GM10248 (cell line): ENCODE measurements around the gene OLR1.

Experiments
- CTCF ChIA-PET: fragments of 300-600 bp; sonication (Branson Sonifier 250); formaldehyde crosslinking; extraction: SDS; loops from one replicate; lab custom pipeline; 2021; ENCODE audit warnings: antibody characterized with exemption; lab: Yijun Ruan, JAX
- POLR2A ChIA-PET: fragments of 350-650 bp; sonication (Branson Sonifier 250); formaldehyde crosslinking; extraction: SDS; loops from one replicate; lab custom pipeline; 2020; ENCODE audit warnings: antibody characterized with exemption; lab: Yijun Ruan, JAX
- DNase-seq: peaks from one replicate; pipeline ENCODE4 v3.0.0; 2012; ENCODE audit errors: extremely low spot score
- CTCF ChIP-seq: IDR thresholded peaks from 2 replicates; pipeline ENCODE4 v1.5.1; 2012; ENCODE audit warnings: mild to moderate bottlenecking, low read depth; ENCODE audit errors: extremely low read depth, missing control alignments, control extremely low read depth

Gene OLR1

DNA sequence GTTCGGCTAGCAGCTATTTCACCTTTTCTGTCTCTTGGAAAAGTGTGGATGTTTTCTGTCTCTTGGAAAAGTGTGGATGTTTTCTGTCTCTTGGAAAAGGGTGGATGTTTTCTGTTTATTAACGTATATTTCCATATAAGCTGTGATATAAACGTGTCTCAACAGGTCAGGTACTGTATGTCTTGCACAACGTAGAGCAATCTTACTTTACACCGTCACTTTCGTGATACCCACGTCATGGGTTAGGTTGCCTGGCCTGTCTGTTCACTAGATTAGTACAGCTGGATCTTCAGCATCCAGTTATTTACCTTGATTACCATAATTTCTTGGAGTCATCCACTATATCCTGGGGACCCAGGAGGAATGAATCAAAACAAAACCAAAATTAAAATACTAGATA is 56.0 kb downstream of the OLR1 start:
- ChIA-PET CTCF (interaction anchor here (1.1 kb wide), 1 partner anchor 73 kb away, joined by 4 read pairs; no protein-coding TSS in a partner anchor), POLR2A (no interaction called here)
- no peak for TF ChIP-seq CTCF
- DNase-seq, result no peak

DNA sequence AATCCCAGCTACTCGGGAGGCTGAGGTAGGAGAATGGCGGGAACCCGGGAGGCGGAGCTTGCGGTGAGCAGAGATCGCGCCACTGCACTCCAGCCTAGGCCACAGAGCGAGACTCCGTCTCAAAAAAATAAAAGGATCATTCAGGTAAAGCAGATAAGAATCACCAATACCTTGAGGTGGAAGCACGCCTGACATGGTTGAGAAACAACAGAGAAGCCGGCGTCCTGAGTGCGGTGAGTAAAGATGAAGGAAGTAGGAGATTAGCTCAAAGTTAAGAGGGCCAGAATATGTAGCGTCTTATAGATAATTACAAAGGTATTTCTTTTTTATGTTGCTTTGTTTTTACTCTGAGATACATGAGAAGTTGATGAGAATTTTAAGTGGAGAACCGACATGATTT is 56.6 kb downstream of the OLR1 start:
- ChIA-PET POLR2A (no interaction called here), CTCF (interaction anchor here (1.1 kb wide), 1 partner anchor 73 kb away, joined by 4 read pairs; no protein-coding TSS in a partner anchor)
- TF ChIP-seq CTCF, result no peak
- no peak for DNase-seq

- CTCF ChIA-PET, result no interaction called here
- DNase-seq, result no peak
- POLR2A ChIA-PET, result no interaction called here
- no peak for TF ChIP-seq CTCF
These were observed 58.0 kb downstream of the OLR1 start for GRCh38 chr12:10113920-10114319.

DNA sequence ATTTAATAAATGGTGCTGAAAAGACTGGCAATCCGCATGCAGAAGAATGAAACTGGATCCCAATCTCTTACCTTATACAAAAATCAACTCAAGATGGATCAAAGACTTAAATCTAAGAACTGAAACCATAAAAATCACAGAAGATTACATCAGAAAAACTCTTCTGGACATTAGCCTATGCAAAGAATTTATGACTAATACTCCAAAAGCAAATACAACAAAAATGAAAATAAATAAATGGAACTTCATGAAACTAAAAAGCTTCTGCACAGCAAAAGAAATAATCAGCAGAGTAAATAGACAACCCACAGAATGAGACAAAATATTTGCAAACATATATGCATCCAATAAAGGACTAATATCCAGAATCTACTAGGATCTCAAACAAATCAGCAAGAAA is 58.9 kb downstream of the OLR1 start:
- no peak for DNase-seq
- ChIA-PET POLR2A (no interaction called here), CTCF (no interaction called here)
- TF ChIP-seq CTCF, result no peak

DNA sequence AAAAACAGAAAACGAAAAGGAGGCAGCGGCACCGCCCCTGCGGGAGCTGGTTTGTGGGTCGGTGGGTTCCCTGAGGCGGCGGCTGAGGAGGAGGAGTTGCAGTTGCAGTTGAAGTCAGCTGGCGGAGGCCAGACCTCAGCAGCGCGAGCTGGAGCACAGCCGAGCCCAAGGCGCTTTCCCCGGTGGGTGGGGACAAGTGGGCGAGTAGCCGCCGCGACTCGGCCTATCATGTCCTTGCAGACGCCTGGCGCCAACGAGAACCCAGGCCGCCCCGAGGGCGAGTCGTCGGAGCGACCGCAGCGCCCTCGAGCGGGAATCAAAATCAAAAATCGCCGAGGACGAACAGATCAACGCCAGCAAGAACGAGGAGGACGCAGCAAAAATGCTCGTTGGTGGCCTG is 60.5 kb downstream of the OLR1 start:
- POLR2A ChIA-PET, result no interaction called here
- CTCF ChIA-PET, result no interaction called here
- no peak for TF ChIP-seq CTCF
- no peak for DNase-seq

- no peak for TF ChIP-seq CTCF
- ChIA-PET CTCF (no interaction called here), POLR2A (no interaction called here)
- DNase-seq, result no peak
These were observed 61.6 kb downstream of the OLR1 start for GRCh38 chr12:10110256-10110844.
